AG04449 (cell line): ENCODE results near the gene MXD1.

ENCODE experiments used
- CTCF ChIA-PET: fragments of 350-600 bp; formaldehyde crosslinking; extraction: SDS; loops from one replicate; lab custom pipeline; 2021; ENCODE audit warnings: antibody characterized with exemption; lab: Yijun Ruan, JAX
- POLR2A ChIA-PET: fragments of 400-600, 350-600 bp; formaldehyde crosslinking; extraction: SDS; loops from one replicate; lab custom pipeline; 2020; ENCODE audit warnings: antibody characterized with exemption, inconsistent platforms; lab: Yijun Ruan, JAX
- DNase-seq: peaks from one replicate; pipeline ENCODE4 v3.0.0-alpha.2; 2010; ENCODE audit warnings: low read depth, low spot score
- H3K4me3 ChIP-seq: 2 replicates; pipeline ENCODE4 v1.5.1; 2011; ENCODE audit warnings: low read depth, mild to moderate bottlenecking, control low read depth, low read length
- CTCF ChIP-seq: IDR thresholded peaks from one replicate; pipeline ENCODE4 v1.5.1; 2011; ENCODE audit warnings: mild to moderate bottlenecking, moderate library complexity, low read length, control low read depth, inconsistent platforms; ENCODE audit not compliant: insufficient read depth; ENCODE audit errors: missing control alignments

Gene MXD1

GRCh38 chr2:69962986-69963730, 48.2 kb downstream of the MXD1 start:
- POLR2A ChIA-PET: no interaction called here
- no peak for TF ChIP-seq CTCF
- CTCF ChIA-PET: no interaction called here
- no peak for DNase-seq
- no peak overlapping the region for H3K4me3 ChIP-seq

- H3K4me3 ChIP-seq: no peak overlapping the region
- POLR2A ChIA-PET: no interaction called here
- TF ChIP-seq CTCF: no peak
- no peak for DNase-seq
- CTCF ChIA-PET: no interaction called here
Measured at GRCh38 chr2:69964353-69964841, 49.5 kb downstream of the MXD1 start.

GRCh38 chr2:69965756-69966445, 51.0 kb downstream of the MXD1 start:
- ChIA-PET POLR2A (no interaction called here), CTCF (no interaction called here)

GRCh38 chr2:69966496-69966895, 51.6 kb downstream of the MXD1 start:
- TF ChIP-seq CTCF: no peak
- DNase-seq: no peak
- ChIA-PET CTCF (interaction anchor here (0.6 kb wide), 1 partner anchor 15 kb away, joined by 3 read pairs; no protein-coding TSS in a partner anchor), POLR2A (no interaction called here)
- H3K4me3 ChIP-seq: no peak overlapping the region

More at GRCh38 chr2:69965756-69966445, 51.0 kb downstream of the MXD1 start:
- no peak for DNase-seq
- TF ChIP-seq CTCF: no peak
- H3K4me3 ChIP-seq: no peak overlapping the region

GRCh38 chr2:69968609-69969008, 53.7 kb downstream of the MXD1 start:
- TF ChIP-seq CTCF: no peak
- no peak overlapping the region for H3K4me3 ChIP-seq
- ChIA-PET POLR2A (no interaction called here), CTCF (no interaction called here)
- DNase-seq: no peak
